Measurements from ENCODE around the gene CES2. TPM values are rescaled to one million over a fixed set of nuclear protein-coding genes. Genes with fewer than 3 reads are reported as not detected.
"Not testable (repeated sequence)": the region's sequence is repeated elsewhere in the genome, so short reads cannot be mapped to it uniquely, and the experiment has no call there.

CES2 gene
- total RNA-seq, 2 experiments from 2014 or later: 32.9 to 33.5 TPM

GRCh38 chr16:66954097-66954659 is 18.9 kb downstream of the CES2 start:
- POLR2A ChIA-PET: interaction anchor here (0.6 kb wide), 1 partner anchor 64 kb away, joined by 3 read pairs; no protein-coding TSS in a partner anchor
- peaks cover 43% of the 10 kb centered on the region for H3K4me1 Mint-ChIP-seq
- peaks cover 7% of the 10 kb centered on the region for H3K36me3 Mint-ChIP-seq (ENCODE audit: low read depth)
- no peak overlapping the region for H3K27ac Mint-ChIP-seq
- CTCF ChIA-PET: interaction anchor here (0.7 to 2.6 kb wide), 18 partner anchors 9 to 272 kb away, joined by 3 to 20 read pairs (median 4); partner anchors contain the start of genes E2F4, MATCAP1 and TMEM208
- H3K27me3 Mint-ChIP-seq: peaks cover 17% of the 10 kb centered on the region
- peaks cover 9% of the 10 kb centered on the region for H3K9me3 Mint-ChIP-seq
- peak; percentile 86 for DNase-seq
- no peak overlapping the region for H3K4me3 Mint-ChIP-seq

- H3K27ac Mint-ChIP-seq; H3K4me3 Mint-ChIP-seq; DNase-seq; H3K9me3 Mint-ChIP-seq; POLR2A ChIA-PET; H3K36me3 Mint-ChIP-seq (ENCODE audit: low read depth): not testable (repeated sequence)
- CTCF ChIA-PET: interaction anchor here (2.4 to 3.1 kb wide), 2 partner anchors 200 to 230 kb away, joined by 8 to 20 read pairs; no protein-coding TSS in a partner anchor
- Mint-ChIP-seq H3K4me1 (peaks cover 39% of the 10 kb centered on the region), H3K27me3 (peaks cover 11% of the 10 kb centered on the region)
Measured at GRCh38 chr16:66955363-66956153, 20.2 kb downstream of the CES2 start.

GRCh38 chr16:66956154-66956457 is 20.8 kb downstream of the CES2 start:
- H3K4me3 Mint-ChIP-seq; H3K27ac Mint-ChIP-seq; H3K9me3 Mint-ChIP-seq; DNase-seq; H3K36me3 Mint-ChIP-seq (ENCODE audit: low read depth); POLR2A ChIA-PET: not testable (repeated sequence)
- Mint-ChIP-seq H3K27me3 (peaks cover 11% of the 10 kb centered on the region), H3K4me1 (peaks cover 43% of the 10 kb centered on the region)
- CTCF ChIA-PET: interaction anchor here (2.4 to 3.1 kb wide), 2 partner anchors 199 to 229 kb away, joined by 8 to 20 read pairs; no protein-coding TSS in a partner anchor

- Mint-ChIP-seq H3K27ac (no peak overlapping the region), H3K4me1 (peaks cover 46% of the 10 kb centered on the region), H3K36me3 (ENCODE audit: low read depth) (no peaks in the 10 kb centered on the region), H3K27me3 (no peaks in the 10 kb centered on the region), H3K4me3 (no peak overlapping the region), H3K9me3 (no peaks in the 10 kb centered on the region)
- no peak for DNase-seq
- CTCF ChIA-PET: interaction anchor here (1.0 to 3.2 kb wide), 7 partner anchors 17 to 199 kb away, joined by 3 to 20 read pairs (median 9); no protein-coding TSS in a partner anchor
- POLR2A ChIA-PET: interaction anchor here (0.8 kb wide), 1 partner anchor 146 kb away, joined by 3 read pairs; no protein-coding TSS in a partner anchor
Measured at GRCh38 chr16:66958857-66959703, 23.8 kb downstream of the CES2 start.

DNA sequence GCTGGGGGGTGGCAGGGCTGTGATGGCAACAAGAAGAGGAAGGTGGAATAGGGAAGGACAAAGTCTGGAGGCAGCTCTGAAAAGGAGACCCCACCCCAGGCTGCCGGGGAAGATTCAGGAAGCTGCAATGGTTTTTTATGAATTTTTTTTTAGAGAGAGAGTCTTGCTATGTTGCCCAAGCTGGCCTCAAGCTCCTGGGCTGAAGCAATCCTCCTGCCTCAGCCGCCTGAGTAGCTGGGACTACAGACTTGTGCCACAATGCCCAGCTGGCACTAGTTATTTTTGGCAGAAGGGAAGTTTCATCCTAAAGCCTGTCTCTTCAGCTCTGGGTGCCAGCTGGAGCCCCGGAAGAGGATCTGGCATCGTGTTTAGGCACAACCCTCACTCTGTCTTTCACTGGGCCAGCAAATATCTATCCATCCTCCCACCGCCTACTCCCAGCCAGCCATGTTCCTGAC is 24.4 kb downstream of the CES2 start:
- Mint-ChIP-seq H3K36me3 (ENCODE audit: low read depth) (no peaks in the 10 kb centered on the region), H3K9me3 (no peaks in the 10 kb centered on the region), H3K4me3 (no peak overlapping the region), H3K27ac (no peak overlapping the region), H3K27me3 (no peaks in the 10 kb centered on the region), H3K4me1 (peaks cover 44% of the 10 kb centered on the region)
- no peak for DNase-seq
- POLR2A ChIA-PET: interaction anchor here (0.8 kb wide), 1 partner anchor 145 kb away, joined by 3 read pairs; no protein-coding TSS in a partner anchor
- CTCF ChIA-PET: interaction anchor here (1.3 to 3.2 kb wide), 9 partner anchors 10 to 198 kb away, joined by 3 to 18 read pairs (median 7); partner anchors contain the start of gene B3GNT9

- Mint-ChIP-seq H3K9me3 (no peaks in the 10 kb centered on the region), H3K36me3 (ENCODE audit: low read depth) (no peaks in the 10 kb centered on the region), H3K27me3 (peaks cover 2% of the 10 kb centered on the region), H3K27ac (no peak overlapping the region), H3K4me1 (peaks cover 44% of the 10 kb centered on the region), H3K4me3 (no peak overlapping the region)
- ChIA-PET CTCF (interaction anchor here (0.7 to 3.2 kb wide), 15 partner anchors 8 to 421 kb away, joined by 3 to 29 read pairs (median 8); partner anchors contain the start of gene B3GNT9), POLR2A (no interaction called here)
- no peak for DNase-seq
Measured at GRCh38 chr16:66960270-66960669, 25.0 kb downstream of the CES2 start.

GRCh38 chr16:66961065-66961744 is 25.9 kb downstream of the CES2 start, which contains the start of gene CES3:
Gene CES3 (plus strand): TSS chr16:66961266. CDS start chr16:66961308, 42 bp downstream.
- peak within 1 kb of the TSS; percentile 71 for H3K4me3 Mint-ChIP-seq
- H3K9me3 Mint-ChIP-seq: no peaks in the 10 kb centered on the region
- H3K27ac Mint-ChIP-seq: peak within 1 kb of the TSS; percentile 57
- H3K27me3 Mint-ChIP-seq: peaks cover 2% of the 10 kb centered on the region
- H3K4me1 Mint-ChIP-seq: peaks cover 44% of the 10 kb centered on the region
- no peaks in the 10 kb centered on the region for H3K36me3 Mint-ChIP-seq (ENCODE audit: low read depth)
- POLR2A ChIA-PET: interaction anchor here (0.6 to 1.4 kb wide), 2 partner anchors 52 to 57 kb away, joined by 3 to 4 read pairs; no protein-coding TSS in a partner anchor
- CTCF ChIA-PET: interaction anchor here (0.6 to 3.2 kb wide), 24 partner anchors 9 to 421 kb away, joined by 3 to 29 read pairs (median 5); partner anchors contain the start of genes B3GNT9 and PHAF1
- peak; percentile 81 for DNase-seq

- Mint-ChIP-seq H3K27ac (peak overlapping the region; percentile 57), H3K4me1 (peaks cover 43% of the 10 kb centered on the region), H3K36me3 (ENCODE audit: low read depth) (no peaks in the 10 kb centered on the region), H3K4me3 (peak overlapping the region; percentile 71), H3K27me3 (peaks cover 2% of the 10 kb centered on the region), H3K9me3 (no peaks in the 10 kb centered on the region)
- peak; percentile 27 for DNase-seq
- CTCF ChIA-PET: interaction anchor here (1.8 to 3.2 kb wide), 4 partner anchors 13 to 192 kb away, joined by 5 to 29 read pairs (median 16); no protein-coding TSS in a partner anchor
- POLR2A ChIA-PET: interaction anchor here (1.4 kb wide), 1 partner anchor 56 kb away, joined by 4 read pairs; no protein-coding TSS in a partner anchor
Measured at GRCh38 chr16:66961914-66962313, 26.6 kb downstream of the CES2 start.

GRCh38 chr16:66964049-66964448 is 28.7 kb downstream of the CES2 start:
- no peak for DNase-seq
- no peak overlapping the region for H3K4me3 Mint-ChIP-seq
- H3K9me3 Mint-ChIP-seq: no peaks in the 10 kb centered on the region
- peaks cover 2% of the 10 kb centered on the region for H3K27me3 Mint-ChIP-seq
- CTCF ChIA-PET: interaction anchor here (1.3 kb wide), 1 partner anchor 12 kb away, joined by 5 read pairs; no protein-coding TSS in a partner anchor
- H3K4me1 Mint-ChIP-seq: peaks cover 26% of the 10 kb centered on the region
- H3K27ac Mint-ChIP-seq: no peak overlapping the region
- POLR2A ChIA-PET: interaction anchor here (1.4 kb wide), 1 partner anchor 11 kb away, joined by 5 read pairs; no protein-coding TSS in a partner anchor
- no peaks in the 10 kb centered on the region for H3K36me3 Mint-ChIP-seq (ENCODE audit: low read depth)

- CTCF ChIA-PET: interaction anchor here (1.7 kb wide), 1 partner anchor 186 kb away, joined by 6 read pairs; no protein-coding TSS in a partner anchor
- Mint-ChIP-seq H3K36me3 (ENCODE audit: low read depth) (no peaks in the 10 kb centered on the region), H3K27ac (no peak overlapping the region)
Measured at GRCh38 chr16:66968847-66969246, 33.5 kb downstream of the CES2 start.

DNA sequence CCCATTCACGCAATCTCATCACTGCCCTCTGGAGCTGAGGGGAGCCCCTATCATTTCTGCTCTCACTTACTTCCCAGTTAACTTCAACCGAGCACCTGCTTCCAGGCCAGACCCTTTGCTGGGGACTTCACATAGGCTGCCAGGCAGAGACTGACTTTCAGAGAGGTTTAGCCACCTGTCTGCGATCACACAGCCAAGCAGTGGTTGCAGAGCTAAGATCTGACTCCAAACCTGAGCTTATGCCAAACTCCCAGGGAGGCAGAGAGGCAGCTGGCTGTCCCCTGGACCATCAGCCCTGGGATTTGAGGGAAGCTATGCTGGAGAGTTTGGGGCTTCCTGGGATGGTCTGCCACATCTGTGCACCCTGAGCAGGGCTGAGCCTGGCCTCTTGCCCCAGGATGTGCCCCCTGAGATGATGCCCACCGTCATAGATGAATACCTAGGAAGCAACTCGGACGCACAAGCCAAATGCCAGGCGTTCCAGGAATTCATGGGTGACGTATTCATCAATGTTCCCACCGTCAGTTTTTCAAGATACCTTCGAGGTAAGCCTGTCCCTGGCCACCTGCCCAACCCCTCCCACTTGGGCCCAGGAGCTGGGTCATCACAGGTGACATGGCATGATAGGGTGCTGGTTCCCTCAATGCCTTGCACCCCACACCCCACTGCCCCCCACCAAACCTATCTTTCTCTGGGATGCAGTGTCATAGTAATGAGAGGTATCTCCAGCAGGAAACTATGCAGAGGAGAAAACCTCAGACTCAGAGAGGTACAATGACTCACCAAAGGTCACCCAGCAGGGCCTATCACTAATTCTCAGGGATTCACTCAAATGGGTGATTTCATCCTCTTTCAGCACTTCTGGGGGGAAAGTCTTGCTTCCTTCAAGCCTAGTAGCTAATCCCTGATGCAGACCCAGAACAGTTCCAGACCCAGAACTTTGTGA is 35.7 kb downstream of the CES2 start:
- Mint-ChIP-seq H3K9me3 (peaks cover 2% of the 10 kb centered on the region), H3K4me3 (no peak overlapping the region), H3K27ac (no peak overlapping the region)

More at GRCh38 chr16:66968847-66969246, 33.5 kb downstream of the CES2 start:
- H3K4me1 Mint-ChIP-seq: no peaks in the 10 kb centered on the region
- POLR2A ChIA-PET: no interaction called here
- peaks cover 2% of the 10 kb centered on the region for H3K27me3 Mint-ChIP-seq
- no peaks in the 10 kb centered on the region for H3K9me3 Mint-ChIP-seq
- H3K4me3 Mint-ChIP-seq: no peak overlapping the region
- no peak for DNase-seq

More for the DNA sequence above, 35.7 kb downstream of the CES2 start:
- peaks cover 3% of the 10 kb centered on the region for H3K36me3 Mint-ChIP-seq (ENCODE audit: low read depth)
- ChIA-PET POLR2A (no interaction called here), CTCF (interaction anchor here (0.9 to 1.9 kb wide), 7 partner anchors 10 to 184 kb away, joined by 3 to 9 read pairs (median 6); partner anchors contain the start of gene CES3)
- DNase-seq: no peak
- no peaks in the 10 kb centered on the region for H3K27me3 Mint-ChIP-seq
- H3K4me1 Mint-ChIP-seq: peaks cover 14% of the 10 kb centered on the region
